Measurements from ENCODE around the gene MPG. TPM values are rescaled to one million over a fixed set of nuclear protein-coding genes. Genes with fewer than 3 reads are reported as not detected.

MPG gene
- total RNA-seq, 3 donors from 2014 or later (not counting 1 experiment from before 2014, with no cell fraction given), result 29.9 to 34.3 (median 31.5) TPM

- Histone ChIP-seq H3K4me3 (ENCODE audit: low read length) (no peak overlapping the region), H3K27ac (ENCODE audit: low read length) (no peak overlapping the region), H3K36me3 (ENCODE audit: control insufficient read depth, insufficient read depth, low read length) (no peaks in the 10 kb centered on the region), H3K27me3 (ENCODE audit: control insufficient read depth, insufficient read depth, low read length) (peaks cover 3% of the 10 kb centered on the region), H3K4me1 (ENCODE audit: control insufficient read depth, insufficient read depth, low read length) (peaks cover 4% of the 10 kb centered on the region), H3K9me3 (ENCODE audit: control insufficient read depth, insufficient read depth, low read length) (no peaks in the 10 kb centered on the region)
- 93% methylated on average over 10 of the region's 10 CpGs for WGBS (ENCODE audit: insufficient coverage)
- intact Hi-C loops (cut with micrococcal nuclease), result no loop called here
- ATAC-seq (no peak), DNase-seq (no peak)
- Mint-ChIP-seq H3K36me3 (no peaks in the 10 kb centered on the region), H3K4me3 (no peak overlapping the region), H3K27me3 (ENCODE audit: low read depth in 2 of 2) (peaks cover 0 to 4% of the 10 kb centered on the region in 2 donors), H3K27ac (no peak overlapping the region), H3K9me3 (no peaks in the 10 kb centered on the region), H3K4me1 (peaks cover 0 to 6% of the 10 kb centered on the region in 2 donors)
- TF ChIP-seq CTCF (IDR thresholded peaks at IDR 0.05), result no peak
These were observed 10.7 kb upstream of the MPG start for GRCh38 chr16:67183-67791.

- no peak overlapping the region for H3K27ac Mint-ChIP-seq
- H3K36me3 Mint-ChIP-seq, result no peaks in the 10 kb centered on the region
- H3K4me3 Mint-ChIP-seq, result no peak overlapping the region
- intact Hi-C loops (cut with micrococcal nuclease), result no loop called here
- 92% methylated on average over 27 of the region's 27 CpGs for WGBS (ENCODE audit: insufficient coverage)
- peaks cover 8% of the 10 kb centered on the region for H3K27me3 ChIP-seq (ENCODE audit: control insufficient read depth, insufficient read depth, low read length)
- no peak overlapping the region for H3K4me3 ChIP-seq (ENCODE audit: low read length)
- no peak for DNase-seq
- ATAC-seq, result no peak
- peaks cover 0 to 11% of the 10 kb centered on the region in 2 donors for H3K4me1 Mint-ChIP-seq
- H3K27me3 Mint-ChIP-seq (ENCODE audit: low read depth in 2 of 2), result peaks cover 0 to 8% of the 10 kb centered on the region in 2 donors
- no peaks in the 10 kb centered on the region for H3K9me3 Mint-ChIP-seq
- H3K4me1 ChIP-seq (ENCODE audit: control insufficient read depth, insufficient read depth, low read length), result peaks cover 10% of the 10 kb centered on the region
- H3K27ac ChIP-seq (ENCODE audit: low read length), result no peak overlapping the region
- H3K9me3 ChIP-seq (ENCODE audit: control insufficient read depth, insufficient read depth, low read length), result no peaks in the 10 kb centered on the region
- H3K36me3 ChIP-seq (ENCODE audit: control insufficient read depth, insufficient read depth, low read length), result no peaks in the 10 kb centered on the region
- TF ChIP-seq CTCF (IDR thresholded peaks at IDR 0.05), result no peak
These were observed 9.9 kb upstream of the MPG start for GRCh38 chr16:67884-68789.

- Mint-ChIP-seq H3K27me3 (ENCODE audit: low read depth in 2 of 2) (peaks cover 0 to 16% of the 10 kb centered on the region in 2 donors), H3K9me3 (no peaks in the 10 kb centered on the region)
- intact Hi-C loops (cut with micrococcal nuclease), result no loop called here
These were observed 8.8 kb upstream of the MPG start for GRCh38 chr16:69181-69580.

More at GRCh38 chr16:69181-69580, 8.8 kb upstream of the MPG start:
- no peak for TF ChIP-seq CTCF (IDR thresholded peaks at IDR 0.05)
- Histone ChIP-seq H3K4me3 (ENCODE audit: low read length) (no peak overlapping the region), H3K27me3 (ENCODE audit: control insufficient read depth, insufficient read depth, low read length) (peaks cover 12% of the 10 kb centered on the region), H3K27ac (ENCODE audit: low read length) (no peak overlapping the region), H3K9me3 (ENCODE audit: control insufficient read depth, insufficient read depth, low read length) (no peaks in the 10 kb centered on the region), H3K4me1 (ENCODE audit: control insufficient read depth, insufficient read depth, low read length) (peaks cover 10% of the 10 kb centered on the region), H3K36me3 (ENCODE audit: control insufficient read depth, insufficient read depth, low read length) (no peaks in the 10 kb centered on the region)
- no peak for DNase-seq
- Mint-ChIP-seq H3K36me3 (no peaks in the 10 kb centered on the region), H3K27ac (no peak overlapping the region), H3K4me1 (peaks cover 0 to 11% of the 10 kb centered on the region in 2 donors), H3K4me3 (no peak overlapping the region)
- WGBS (ENCODE audit: insufficient coverage), result 89% methylated on average over 8 of the region's 8 CpGs
- no peak for ATAC-seq
